ENCODE measurements around the gene SPACA6. TPM values are rescaled to one million over a fixed set of nuclear protein-coding genes. Genes with fewer than 3 reads are reported as not detected.

Gene SPACA6
- total and polyA plus RNA-seq, 9 of the 15 experiments (the other 6 are each of a cell fraction or from before 2014, with no cell fraction given) = 1.3 to 17.3 (median 6.2) TPM

DNA sequence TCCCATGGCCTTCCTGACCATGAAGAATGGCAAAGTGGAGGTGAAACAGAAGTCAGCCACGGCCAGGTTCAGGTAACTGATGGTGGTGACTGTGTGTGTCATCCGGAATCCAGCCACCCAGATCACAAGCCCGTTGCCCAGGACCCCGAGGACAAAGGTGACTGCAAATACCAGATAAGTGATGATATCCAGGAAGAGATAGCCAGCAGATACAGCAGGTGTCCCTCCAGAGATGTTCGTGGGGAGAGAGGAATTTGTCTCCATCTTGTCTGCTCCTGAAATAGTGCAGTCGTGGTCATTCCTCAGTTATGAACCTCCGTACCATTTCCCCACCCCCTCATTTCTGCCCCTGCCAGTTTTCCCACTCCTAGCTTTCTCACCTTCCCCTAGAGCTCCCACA is 53.6 kb downstream of the SPACA6 start:
- POLR2A ChIA-PET = no interaction called here
- Histone ChIP-seq H3K36me3 (ENCODE audit: control insufficient read depth, insufficient read depth, low read length) (no peaks in the 10 kb centered on the region), H3K27ac (ENCODE audit: extremely low read depth, low read depth, low read length) (no peak overlapping the region), H3K4me3 (no peak overlapping the region), H3K79me2 (ENCODE audit: control insufficient read depth, insufficient read depth, low read length) (no peaks in the 10 kb centered on the region), H3K4me2 (ENCODE audit: insufficient read depth, low read length) (no peak overlapping the region), H3K27me3 (ENCODE audit: control insufficient read depth in 2 of 2, insufficient read depth in 2 of 2, low read length in 2 of 2) (peaks cover 5 to 7% of the 10 kb centered on the region in 2 experiments; a peak in 1 of 5 replicates), H2AFZ (ENCODE audit: low read depth, low read length) (0 out of 2 replicates have a peak overlapping the region, but pooled peaks have one; percentile 14), H3K4me1 (replicated peaks in 1 of 2; ENCODE audit: control insufficient read depth in 2 of 2, insufficient read depth in 2 of 2, low read length in 2 of 2) (peaks cover 0 to 2% of the 10 kb centered on the region in 2 experiments; a peak in 3 of 5 replicates), H3K9me1 (ENCODE audit: control insufficient read depth, insufficient read depth, low read length) (no peaks in the 10 kb centered on the region), H4K20me1 (replicated peaks; ENCODE audit: control insufficient read depth, insufficient read depth, low read length) (no peaks in the 10 kb centered on the region), H3K9me3 (replicated peaks; ENCODE audit: control insufficient read depth, insufficient read depth, low read depth, low read length) (no peaks in the 10 kb centered on the region), H3K9ac (ENCODE audit: insufficient read depth in 1 of 2, low read depth in 2 of 2, low read length in 2 of 2) (no peak overlapping the region)
- CTCF ChIA-PET (ENCODE audit: low intra/inter-chr PET ratio) = no interaction called here
- in situ Hi-C loops (cut with MboI) (no loop called here), intact Hi-C loops (cut with micrococcal nuclease) (no loop called here)
- WGBS (ENCODE audit: insufficient coverage, low coverage, missing lambda C conversion rate) = 7% methylated on average over 5 of the region's 7 CpGs
- BruUV-seq (replicated peaks) = no TSS peak
- FAIRE-seq (no peak), DNase-seq (ENCODE audit: extremely low read depth in 1 of 4, low spot score in 3 of 4) (no peak), ATAC-seq (no peak)
- TF ChIP-seq IFI16 (CRISPR knock-in tag; IDR thresholded peaks at IDR 0.05) = no peak
- TF ChIP-seq, protein P1, sequence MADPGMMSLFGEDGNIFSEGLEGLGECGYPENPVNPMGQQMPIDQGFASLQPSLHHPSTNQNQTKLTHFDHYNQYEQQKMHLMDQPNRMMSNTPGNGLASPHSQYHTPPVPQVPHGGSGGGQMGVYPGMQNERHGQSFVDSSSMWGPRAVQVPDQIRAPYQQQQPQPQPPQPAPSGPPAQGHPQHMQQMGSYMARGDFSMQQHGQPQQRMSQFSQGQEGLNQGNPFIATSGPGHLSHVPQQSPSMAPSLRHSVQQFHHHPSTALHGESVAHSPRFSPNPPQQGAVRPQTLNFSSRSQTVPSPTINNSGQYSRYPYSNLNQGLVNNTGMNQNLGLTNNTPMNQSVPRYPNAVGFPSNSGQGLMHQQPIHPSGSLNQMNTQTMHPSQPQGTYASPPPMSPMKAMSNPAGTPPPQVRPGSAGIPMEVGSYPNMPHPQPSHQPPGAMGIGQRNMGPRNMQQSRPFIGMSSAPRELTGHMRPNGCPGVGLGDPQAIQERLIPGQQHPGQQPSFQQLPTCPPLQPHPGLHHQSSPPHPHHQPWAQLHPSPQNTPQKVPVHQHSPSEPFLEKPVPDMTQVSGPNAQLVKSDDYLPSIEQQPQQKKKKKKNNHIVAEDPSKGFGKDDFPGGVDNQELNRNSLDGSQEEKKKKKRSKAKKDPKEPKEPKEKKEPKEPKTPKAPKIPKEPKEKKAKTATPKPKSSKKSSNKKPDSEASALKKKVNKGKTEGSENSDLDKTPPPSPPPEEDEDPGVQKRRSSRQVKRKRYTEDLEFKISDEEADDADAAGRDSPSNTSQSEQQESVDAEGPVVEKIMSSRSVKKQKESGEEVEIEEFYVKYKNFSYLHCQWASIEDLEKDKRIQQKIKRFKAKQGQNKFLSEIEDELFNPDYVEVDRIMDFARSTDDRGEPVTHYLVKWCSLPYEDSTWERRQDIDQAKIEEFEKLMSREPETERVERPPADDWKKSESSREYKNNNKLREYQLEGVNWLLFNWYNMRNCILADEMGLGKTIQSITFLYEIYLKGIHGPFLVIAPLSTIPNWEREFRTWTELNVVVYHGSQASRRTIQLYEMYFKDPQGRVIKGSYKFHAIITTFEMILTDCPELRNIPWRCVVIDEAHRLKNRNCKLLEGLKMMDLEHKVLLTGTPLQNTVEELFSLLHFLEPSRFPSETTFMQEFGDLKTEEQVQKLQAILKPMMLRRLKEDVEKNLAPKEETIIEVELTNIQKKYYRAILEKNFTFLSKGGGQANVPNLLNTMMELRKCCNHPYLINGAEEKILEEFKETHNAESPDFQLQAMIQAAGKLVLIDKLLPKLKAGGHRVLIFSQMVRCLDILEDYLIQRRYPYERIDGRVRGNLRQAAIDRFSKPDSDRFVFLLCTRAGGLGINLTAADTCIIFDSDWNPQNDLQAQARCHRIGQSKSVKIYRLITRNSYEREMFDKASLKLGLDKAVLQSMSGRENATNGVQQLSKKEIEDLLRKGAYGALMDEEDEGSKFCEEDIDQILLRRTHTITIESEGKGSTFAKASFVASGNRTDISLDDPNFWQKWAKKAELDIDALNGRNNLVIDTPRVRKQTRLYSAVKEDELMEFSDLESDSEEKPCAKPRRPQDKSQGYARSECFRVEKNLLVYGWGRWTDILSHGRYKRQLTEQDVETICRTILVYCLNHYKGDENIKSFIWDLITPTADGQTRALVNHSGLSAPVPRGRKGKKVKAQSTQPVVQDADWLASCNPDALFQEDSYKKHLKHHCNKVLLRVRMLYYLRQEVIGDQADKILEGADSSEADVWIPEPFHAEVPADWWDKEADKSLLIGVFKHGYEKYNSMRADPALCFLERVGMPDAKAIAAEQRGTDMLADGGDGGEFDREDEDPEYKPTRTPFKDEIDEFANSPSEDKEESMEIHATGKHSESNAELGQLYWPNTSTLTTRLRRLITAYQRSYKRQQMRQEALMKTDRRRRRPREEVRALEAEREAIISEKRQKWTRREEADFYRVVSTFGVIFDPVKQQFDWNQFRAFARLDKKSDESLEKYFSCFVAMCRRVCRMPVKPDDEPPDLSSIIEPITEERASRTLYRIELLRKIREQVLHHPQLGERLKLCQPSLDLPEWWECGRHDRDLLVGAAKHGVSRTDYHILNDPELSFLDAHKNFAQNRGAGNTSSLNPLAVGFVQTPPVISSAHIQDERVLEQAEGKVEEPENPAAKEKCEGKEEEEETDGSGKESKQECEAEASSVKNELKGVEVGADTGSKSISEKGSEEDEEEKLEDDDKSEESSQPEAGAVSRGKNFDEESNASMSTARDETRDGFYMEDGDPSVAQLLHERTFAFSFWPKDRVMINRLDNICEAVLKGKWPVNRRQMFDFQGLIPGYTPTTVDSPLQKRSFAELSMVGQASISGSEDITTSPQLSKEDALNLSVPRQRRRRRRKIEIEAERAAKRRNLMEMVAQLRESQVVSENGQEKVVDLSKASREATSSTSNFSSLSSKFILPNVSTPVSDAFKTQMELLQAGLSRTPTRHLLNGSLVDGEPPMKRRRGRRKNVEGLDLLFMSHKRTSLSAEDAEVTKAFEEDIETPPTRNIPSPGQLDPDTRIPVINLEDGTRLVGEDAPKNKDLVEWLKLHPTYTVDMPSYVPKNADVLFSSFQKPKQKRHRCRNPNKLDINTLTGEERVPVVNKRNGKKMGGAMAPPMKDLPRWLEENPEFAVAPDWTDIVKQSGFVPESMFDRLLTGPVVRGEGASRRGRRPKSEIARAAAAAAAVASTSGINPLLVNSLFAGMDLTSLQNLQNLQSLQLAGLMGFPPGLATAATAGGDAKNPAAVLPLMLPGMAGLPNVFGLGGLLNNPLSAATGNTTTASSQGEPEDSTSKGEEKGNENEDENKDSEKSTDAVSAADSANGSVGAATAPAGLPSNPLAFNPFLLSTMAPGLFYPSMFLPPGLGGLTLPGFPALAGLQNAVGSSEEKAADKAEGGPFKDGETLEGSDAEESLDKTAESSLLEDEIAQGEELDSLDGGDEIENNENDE (IDR thresholded peaks at IDR 0.05; ENCODE audit: low read depth, low read length) = no peak
- TF ChIP-seq TCFL5 (CRISPR knock-in tag; conservative IDR thresholded peaks at IDR 0.05) = no peak
- no peak for TF ChIP-seq RAD51 (IDR thresholded peaks at IDR 0.05; ENCODE audit: borderline replicate concordance, low read depth)
